NCI-H510A (cell line): ENCODE results near the gene C11orf68.
"Not testable (repeated sequence)": the region's sequence is repeated elsewhere in the genome, so short reads cannot be mapped to it uniquely, and the experiment has no call there.

Experiments
- DNase-seq: peaks from one replicate; lab custom pipeline; 2025; lab: John Stamatoyannopoulos, UW

Gene C11orf68

DNA sequence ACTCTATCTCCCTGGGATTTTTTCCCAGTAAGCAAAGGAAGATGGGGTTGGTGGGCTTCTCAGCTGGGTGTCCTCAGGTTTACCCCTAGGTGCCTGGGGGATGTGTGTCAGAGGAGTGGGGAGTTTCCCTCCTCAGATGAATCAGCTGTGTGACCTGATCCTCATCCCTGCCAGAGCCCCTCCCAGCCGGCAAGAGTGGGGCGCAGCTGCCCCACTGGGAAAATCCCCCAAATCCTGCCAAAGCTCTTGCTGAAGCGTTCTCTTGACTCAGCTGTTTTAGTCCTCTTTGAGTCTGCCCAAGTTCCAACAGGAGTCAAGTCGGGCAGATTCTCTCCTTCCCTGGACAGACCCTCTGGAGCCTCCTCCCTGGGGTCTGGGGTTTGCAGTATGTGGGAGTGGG lies 6.0 kb downstream of the C11orf68 start:
- no peak for DNase-seq

DNA sequence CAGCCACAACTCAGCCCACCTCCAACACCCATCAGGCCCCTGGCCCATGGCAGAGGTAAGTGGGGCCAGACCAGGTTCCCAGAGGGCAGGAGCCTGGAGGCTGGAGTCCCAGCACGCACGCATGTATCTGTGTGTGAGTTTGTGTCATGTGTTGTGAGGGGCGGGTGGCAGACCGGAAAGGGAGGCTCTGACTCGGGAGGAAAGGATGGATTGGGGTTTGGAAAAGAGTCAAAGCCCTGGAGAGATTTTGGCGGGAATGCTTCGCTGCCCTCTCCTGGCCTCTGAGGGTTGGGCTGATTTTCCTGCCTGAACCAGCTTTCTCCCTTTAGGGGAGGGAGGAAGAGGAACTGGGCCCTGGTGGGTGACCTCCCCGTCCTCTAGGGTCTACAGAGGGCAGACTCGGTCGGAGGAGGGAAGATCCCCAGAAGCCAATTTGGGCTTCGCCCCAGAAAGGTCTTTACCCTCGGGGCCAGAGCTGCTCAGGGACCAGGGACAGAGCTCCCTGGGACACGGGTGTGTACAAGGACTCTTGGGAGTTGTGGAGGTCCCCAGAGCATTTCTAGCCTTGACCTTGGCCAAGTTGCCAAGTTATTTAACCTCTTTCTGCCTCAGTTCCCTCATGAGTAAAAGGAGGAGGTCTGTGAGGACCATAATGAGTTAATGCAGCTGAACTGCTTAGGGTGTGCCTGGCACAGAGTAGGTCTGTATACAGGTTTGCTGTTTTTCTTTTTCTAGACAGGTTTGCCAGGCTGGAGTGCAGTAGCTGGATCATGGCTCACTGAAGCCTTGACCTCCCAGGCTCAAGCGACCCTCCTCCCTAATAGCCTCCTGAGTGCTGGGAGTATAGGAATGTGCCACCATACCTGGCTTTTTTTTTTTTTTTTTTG lies 6.9 kb downstream of the C11orf68 start:
- DNase-seq, result peak; percentile 53

- no peak for DNase-seq
Measured at GRCh38 chr11:65907878-65908277, 11.0 kb downstream of the C11orf68 start.

DNA sequence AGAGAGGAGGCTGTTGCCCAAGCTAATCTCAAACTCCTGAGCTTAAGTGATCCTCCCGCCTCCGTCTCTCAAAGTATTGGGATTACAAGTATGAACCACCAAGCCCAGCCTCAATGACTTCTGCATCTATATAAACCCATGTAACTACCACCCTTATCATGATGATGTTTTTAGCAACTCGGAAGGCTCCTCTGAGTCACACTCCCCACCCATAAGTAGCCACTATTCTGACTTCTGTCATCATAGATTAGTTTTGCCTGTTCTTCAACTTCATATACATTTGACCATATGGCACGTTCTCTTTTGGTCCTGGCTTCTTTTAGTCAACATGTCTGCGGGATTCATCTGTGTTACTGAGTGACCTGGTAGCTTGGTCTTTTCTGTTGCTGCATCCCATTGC lies 12.3 kb downstream of the C11orf68 start:
- no peak for DNase-seq

DNA sequence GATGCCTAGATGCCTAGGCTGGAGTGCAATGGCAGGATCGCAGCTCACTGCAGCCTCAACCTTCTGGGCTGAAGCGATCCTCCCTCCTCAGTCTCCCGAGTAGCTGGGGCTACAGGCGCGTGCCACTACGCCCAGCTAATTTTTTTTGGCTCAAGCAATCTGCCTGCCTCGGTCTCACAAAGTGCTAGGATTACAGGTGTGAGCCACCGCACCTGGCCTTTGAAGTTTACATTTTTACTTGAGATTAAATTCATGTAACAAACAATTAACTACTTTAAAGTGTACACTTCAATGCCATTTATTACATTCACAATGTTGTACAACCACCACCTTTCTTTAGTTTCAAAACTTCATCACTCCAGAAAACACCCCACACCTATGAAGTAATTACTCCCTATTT lies 15.1 kb downstream of the C11orf68 start:
- DNase-seq, result no peak

- no peak for DNase-seq
Measured at GRCh38 chr11:65903068-65903481, 15.8 kb downstream of the C11orf68 start.

- DNase-seq, result no peak
Measured at GRCh38 chr11:65900899-65901180, 18.0 kb downstream of the C11orf68 start.

GRCh38 chr11:65900125-65900898 lies 18.6 kb downstream of the C11orf68 start, which contains the start of gene FOSL1:
Gene FOSL1 (minus strand): TSS chr11:65900388. CDS start chr11:65900339, 49 bp downstream.
- DNase-seq, result peak; percentile 92

- no peak for DNase-seq
Measured at GRCh38 chr11:65899356-65900124, 19.3 kb downstream of the C11orf68 start.

GRCh38 chr11:65898656-65899355 lies 20.1 kb downstream of the C11orf68 start:
- DNase-seq, result no peak

GRCh38 chr11:65897020-65897471 lies 21.8 kb downstream of the C11orf68 start:
- no peak for DNase-seq

DNA sequence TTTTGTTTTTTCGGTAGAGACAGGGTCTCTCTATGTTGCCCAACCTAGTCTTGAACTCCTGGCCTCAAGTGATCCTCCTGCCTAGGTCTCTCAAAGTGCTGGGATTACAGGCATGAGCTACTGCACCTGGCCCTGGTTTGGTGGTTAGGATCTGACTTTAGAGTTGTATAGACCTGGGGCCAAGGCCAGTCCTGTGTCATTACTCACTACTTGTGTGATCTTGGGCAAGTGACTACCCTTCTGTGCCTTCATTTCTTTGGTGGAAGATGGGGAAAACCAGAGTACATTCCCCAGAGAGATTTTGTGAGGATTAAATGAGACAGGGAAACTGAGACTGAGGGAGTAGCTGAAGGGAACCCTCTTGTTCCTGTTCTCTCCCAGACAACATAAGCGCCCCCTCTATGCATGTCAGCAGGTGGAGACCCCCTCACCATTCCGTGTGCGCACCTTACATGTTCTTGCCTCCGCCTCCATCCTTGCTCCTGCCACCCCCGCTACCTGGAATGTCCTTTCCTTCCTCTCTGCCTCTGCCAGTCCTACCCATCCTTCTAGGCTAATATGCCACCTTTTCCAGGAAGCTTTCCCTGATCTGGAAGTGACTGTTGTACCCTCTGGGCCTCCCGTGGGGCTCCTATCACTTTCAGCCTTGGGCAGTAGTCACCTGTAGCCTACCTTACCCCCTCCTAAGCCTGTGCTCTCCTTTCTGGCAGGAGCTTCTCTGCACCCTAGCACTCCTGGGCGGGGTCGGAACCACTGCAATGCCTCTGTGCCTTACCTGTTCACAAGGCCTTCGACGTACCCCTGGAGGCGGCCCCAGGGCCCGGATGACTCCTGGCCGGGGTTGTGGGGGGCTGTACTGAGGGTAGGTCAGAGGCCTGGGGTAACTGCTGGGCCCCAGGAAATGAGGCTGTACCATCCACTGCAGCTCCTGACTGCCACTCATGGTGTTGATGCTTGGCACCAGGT lies 22.5 kb downstream of the C11orf68 start:
- no peak for DNase-seq

DNA sequence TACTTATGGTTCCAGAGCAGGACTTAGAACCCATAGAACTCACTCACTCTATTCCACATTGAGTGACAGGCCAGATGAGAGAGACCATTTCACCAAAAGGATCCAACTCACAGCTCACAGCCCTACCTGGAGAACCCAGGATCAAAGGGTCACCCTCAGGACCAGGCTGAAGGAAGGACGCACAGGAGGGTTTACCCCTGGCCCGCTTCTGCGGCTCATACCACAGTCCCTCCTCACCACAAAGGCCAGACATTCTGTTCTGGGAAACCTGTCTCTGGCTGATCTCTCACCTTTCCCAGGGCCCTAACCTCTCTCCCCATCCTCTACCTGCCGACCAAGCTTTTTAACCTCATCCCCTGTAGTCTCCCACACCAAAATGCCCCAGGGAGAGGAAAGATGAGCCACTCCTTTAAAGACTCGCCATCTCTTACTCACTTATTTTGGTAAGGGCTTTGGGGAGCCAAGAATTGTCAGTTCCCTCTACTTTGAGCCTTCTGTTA lies 23.3 kb downstream of the C11orf68 start:
- DNase-seq, result no peak

- DNase-seq, result no peak
Measured at GRCh38 chr11:65894034-65894591, 24.7 kb downstream of the C11orf68 start.

DNA sequence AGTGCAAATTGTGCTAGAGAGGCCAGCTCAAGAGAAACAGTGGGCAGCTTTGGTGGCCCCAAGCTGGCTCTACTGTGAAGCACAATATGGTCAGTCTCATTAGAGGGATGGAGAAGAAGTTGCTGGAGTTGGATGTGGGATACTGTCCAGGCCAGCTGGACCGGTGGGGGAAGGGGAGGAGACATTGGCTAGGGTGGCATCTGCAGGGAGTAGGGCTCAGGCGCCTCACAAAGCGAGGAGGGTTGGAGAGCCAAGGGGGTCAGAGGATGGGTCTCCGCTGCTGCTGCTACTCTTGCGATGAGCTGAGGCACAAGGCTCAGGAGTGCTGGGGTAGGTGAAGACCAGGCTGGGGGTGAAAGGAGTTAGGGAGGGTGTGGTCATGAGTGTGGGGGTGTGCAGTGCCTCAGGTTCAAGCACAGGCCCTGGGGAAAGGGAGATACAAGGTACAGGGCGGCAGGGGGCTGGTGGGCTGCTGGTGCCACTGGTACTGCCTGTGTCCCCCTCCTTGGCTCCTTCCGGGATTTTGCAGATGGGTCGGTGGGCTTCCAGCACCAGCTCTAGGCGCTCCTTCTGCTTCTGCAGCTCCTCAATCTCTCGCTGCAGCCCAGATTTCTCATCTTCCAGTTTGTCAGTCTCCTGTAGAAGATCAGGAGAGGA lies 26.1 kb downstream of the C11orf68 start:
- no peak for DNase-seq

DNA sequence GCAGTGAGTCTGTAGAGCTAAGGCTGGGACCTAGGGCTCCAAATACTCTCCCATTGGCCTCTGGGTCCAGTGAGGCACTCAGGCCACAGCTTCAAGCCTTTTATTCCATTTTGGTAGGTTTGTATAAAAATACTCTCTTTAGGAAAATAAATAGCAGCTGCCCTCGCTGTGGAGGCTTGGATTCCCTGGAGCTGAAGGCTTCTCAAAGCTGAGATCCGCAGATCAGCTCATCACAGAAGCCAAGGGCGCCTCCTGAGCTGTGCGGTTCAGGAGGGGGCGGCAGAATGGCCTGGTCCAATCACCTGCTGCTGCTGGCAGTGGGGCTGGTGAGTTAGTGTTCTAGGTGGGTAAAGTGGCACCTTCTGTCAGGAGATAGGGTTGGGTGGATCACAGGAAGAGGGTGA lies 26.7 kb downstream of the C11orf68 start:
- not testable (repeated sequence) for DNase-seq

GRCh38 chr11:65891219-65892136 lies 27.4 kb downstream of the C11orf68 start:
- DNase-seq, result peak; percentile 41
